C4-2B (cell line): ENCODE measurements around the gene HDGFL2.

Experiments used
- CTCF ChIP-seq: fragments of 450-650 bp; conservative IDR thresholded peaks from 2 replicates; pipeline ENCODE4 v1.5.1; 2017; ENCODE audit warnings: mild to moderate bottlenecking
- ZFX ChIP-seq: fragments of 450-650 bp; IDR thresholded peaks from 2 replicates; pipeline ENCODE4 v1.6.1; 2017

- TF ChIP-seq CTCF (no peak), ZFX (no peak)
These were observed 27.0 kb upstream of the HDGFL2 start for GRCh38 chr19:4444765-4445741.
